Measurements from ENCODE around the gene PPP2R2B.

DNA sequence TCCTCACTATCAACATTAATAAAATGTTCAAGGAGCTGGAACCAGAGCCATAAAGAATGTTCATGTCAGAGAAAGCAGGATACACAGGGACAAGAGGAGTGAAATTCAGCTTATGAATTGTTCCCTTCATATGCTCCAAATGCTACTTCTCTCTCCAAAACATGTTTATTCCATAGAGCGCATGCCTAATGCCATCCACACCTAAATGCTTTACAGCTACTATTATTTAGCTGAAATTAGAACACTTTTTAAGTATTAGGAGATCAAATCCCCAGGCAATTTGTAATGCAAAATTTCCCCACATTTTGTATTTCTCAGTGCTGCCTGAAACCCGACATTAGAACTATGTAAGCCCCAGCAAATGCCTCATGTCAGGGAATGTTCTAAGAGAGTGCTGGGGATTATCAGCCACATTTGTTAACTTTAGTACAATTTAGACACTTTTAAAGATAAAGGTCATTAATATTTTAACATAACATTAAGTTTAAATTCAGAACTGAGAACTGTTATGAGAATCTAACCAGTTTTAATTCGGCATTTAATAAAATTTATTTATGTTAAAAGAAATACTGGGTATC is 75.5 kb downstream of the PPP2R2B start:
- TF ChIP-seq, protein P1, sequence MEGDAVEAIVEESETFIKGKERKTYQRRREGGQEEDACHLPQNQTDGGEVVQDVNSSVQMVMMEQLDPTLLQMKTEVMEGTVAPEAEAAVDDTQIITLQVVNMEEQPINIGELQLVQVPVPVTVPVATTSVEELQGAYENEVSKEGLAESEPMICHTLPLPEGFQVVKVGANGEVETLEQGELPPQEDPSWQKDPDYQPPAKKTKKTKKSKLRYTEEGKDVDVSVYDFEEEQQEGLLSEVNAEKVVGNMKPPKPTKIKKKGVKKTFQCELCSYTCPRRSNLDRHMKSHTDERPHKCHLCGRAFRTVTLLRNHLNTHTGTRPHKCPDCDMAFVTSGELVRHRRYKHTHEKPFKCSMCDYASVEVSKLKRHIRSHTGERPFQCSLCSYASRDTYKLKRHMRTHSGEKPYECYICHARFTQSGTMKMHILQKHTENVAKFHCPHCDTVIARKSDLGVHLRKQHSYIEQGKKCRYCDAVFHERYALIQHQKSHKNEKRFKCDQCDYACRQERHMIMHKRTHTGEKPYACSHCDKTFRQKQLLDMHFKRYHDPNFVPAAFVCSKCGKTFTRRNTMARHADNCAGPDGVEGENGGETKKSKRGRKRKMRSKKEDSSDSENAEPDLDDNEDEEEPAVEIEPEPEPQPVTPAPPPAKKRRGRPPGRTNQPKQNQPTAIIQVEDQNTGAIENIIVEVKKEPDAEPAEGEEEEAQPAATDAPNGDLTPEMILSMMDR (IDR thresholded peaks at IDR 0.05), result no peak
- no peak for TF ChIP-seq POLR2A (IDR thresholded peaks at IDR 0.05)

Data from Peyer's patch (tissue), 4 donors.